ENCODE measurements around the gene TMEM170B. TPM values are rescaled to one million over a fixed set of nuclear protein-coding genes. Genes with fewer than 3 reads are reported as not detected.
A peak's percentile ranks its signal among the peaks of the same experiment; 100 is the strongest.

Gene TMEM170B, protein sequence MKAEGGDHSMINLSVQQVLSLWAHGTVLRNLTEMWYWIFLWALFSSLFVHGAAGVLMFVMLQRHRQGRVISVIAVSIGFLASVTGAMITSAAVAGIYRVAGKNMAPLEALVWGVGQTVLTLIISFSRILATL
- 1 to 10 TPM; 6.5 to 8.0 TPM for total RNA-seq
- polyA plus RNA-seq (ENCODE audit: insufficient read depth, low read depth, low replicate concordance), result 5.6 TPM
- long read RNA-seq, donor 1, full-length matches to known transcripts, result 4 of 4 reads
- long read RNA-seq, donor 1, partial matches to known transcripts, result 0 of 4 reads
- long read RNA-seq, donor 1, other reads (novel, unspliced or antisense), result 0 of 4 reads
- long read RNA-seq, donor 2, full-length matches to known transcripts, result 1 of 1 reads
- long read RNA-seq, donor 2, partial matches to known transcripts, result 0 of 1 reads
- long read RNA-seq, donor 2, other reads (novel, unspliced or antisense), result 0 of 1 reads

DNA sequence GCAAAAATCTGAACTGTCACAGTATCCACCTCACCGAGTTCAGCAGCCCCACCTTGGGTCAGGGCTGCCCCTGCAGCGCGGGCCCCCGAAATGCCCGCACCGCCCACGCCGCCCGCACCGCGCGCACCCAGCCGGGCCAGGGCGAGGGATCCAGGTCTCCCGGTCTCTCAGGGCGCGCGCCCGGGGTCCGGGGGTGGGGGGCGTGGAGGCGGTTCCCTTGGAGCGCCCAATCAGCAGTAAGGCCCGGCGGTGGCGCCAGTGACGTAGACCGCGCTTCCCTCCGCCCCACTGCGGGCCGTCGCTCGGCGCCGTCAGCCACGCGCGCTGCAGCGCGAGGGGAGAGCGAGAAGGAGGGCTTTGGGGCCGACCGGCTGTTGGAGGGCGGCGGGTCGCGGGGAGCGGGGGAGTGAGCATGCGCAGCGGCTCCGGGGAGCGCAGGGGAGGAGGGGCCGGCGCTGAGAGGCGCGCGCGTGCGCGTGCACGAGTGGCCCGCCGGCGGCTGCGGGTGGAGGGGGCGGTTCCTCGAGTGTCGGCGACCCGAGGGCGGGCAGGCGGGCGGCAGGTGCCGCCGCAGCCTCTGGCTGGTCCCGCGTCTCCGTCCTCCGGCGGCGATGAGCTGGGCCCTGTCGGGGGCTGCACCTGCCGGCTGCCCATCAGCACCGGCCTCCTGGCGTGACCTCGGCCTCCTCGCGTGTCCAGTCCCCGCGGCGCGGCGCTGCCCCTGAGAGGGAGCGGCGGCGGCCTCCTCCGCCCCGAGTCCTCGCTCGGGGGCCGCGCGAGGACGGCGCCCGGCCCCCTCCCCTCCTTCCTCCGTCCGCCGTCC lies at the start of gene TMEM170B:
Gene TMEM170B, plus strand, starts transcription at position 521 of the 823 bp plus-strand sequence. CDS start 529 bp downstream, outside the sequence.
- WGBS, 2 donors, result 0% methylated on average over 6 to 74 of the region's 110 CpGs
- Histone ChIP-seq H3K27me3 (no peaks in the 10 kb centered on the region), H3K27ac (peak within 1 kb of the TSS; percentile 86 to 89), H3K9me3 (no peaks in the 10 kb centered on the region), H3K4me1 (peaks cover 6% of the 10 kb centered on the region), H3K36me3 (ENCODE audit: low read depth, missing control alignments) (no peaks in the 10 kb centered on the region), H3K4me3 (peak within 1 kb of the TSS; percentile 92 to 97)
- DNase-seq, result peak; percentile 95
- TF ChIP-seq, protein P1, sequence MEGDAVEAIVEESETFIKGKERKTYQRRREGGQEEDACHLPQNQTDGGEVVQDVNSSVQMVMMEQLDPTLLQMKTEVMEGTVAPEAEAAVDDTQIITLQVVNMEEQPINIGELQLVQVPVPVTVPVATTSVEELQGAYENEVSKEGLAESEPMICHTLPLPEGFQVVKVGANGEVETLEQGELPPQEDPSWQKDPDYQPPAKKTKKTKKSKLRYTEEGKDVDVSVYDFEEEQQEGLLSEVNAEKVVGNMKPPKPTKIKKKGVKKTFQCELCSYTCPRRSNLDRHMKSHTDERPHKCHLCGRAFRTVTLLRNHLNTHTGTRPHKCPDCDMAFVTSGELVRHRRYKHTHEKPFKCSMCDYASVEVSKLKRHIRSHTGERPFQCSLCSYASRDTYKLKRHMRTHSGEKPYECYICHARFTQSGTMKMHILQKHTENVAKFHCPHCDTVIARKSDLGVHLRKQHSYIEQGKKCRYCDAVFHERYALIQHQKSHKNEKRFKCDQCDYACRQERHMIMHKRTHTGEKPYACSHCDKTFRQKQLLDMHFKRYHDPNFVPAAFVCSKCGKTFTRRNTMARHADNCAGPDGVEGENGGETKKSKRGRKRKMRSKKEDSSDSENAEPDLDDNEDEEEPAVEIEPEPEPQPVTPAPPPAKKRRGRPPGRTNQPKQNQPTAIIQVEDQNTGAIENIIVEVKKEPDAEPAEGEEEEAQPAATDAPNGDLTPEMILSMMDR (IDR thresholded peaks at IDR 0.05), result no peak
- peak; percentile 45 for TF ChIP-seq POLR2A (IDR thresholded peaks at IDR 0.05)
- intact Hi-C loops (cut with DNase I; ENCODE audit: low total_unique reads), result no loop called here

DNA sequence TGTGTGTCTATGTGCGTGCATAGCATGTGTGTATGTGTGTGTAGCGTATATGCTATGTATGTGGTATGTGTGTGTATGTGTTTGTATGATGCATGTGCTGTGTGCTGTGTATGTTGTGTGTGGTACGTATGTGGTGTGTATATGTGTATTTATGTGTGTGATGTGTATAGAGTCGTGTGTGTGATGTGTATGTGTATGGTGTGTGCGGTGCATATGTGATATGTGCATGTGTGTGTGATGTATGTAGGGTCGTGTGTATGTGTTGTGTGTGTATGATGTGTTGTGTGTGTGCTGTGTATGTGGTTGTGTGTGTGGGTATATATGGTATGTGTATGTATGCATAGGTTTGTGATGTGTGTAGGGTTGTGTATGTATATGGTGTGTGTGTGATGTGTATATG lies 46.6 kb upstream of the TMEM170B start:
- WGBS, 2 donors, result 59 to 84% methylated on average over 6 of the region's 6 CpGs
- no peak overlapping the region for H3K4me3 ChIP-seq
- intact Hi-C loops (cut with DNase I; ENCODE audit: low total_unique reads), result no loop called here
- no peaks in the 10 kb centered on the region for H3K36me3 ChIP-seq (ENCODE audit: low read depth, missing control alignments)
- TF ChIP-seq POLR2A (IDR thresholded peaks at IDR 0.05), result no peak
- TF ChIP-seq, protein P1 (IDR thresholded peaks at IDR 0.05), result no peak
- H3K27me3 ChIP-seq, result no peaks in the 10 kb centered on the region
- H3K9me3 ChIP-seq, result no peaks in the 10 kb centered on the region
- no peak overlapping the region for H3K27ac ChIP-seq
- DNase-seq, result no peak
- H3K4me1 ChIP-seq, result peaks cover 20% of the 10 kb centered on the region

DNA sequence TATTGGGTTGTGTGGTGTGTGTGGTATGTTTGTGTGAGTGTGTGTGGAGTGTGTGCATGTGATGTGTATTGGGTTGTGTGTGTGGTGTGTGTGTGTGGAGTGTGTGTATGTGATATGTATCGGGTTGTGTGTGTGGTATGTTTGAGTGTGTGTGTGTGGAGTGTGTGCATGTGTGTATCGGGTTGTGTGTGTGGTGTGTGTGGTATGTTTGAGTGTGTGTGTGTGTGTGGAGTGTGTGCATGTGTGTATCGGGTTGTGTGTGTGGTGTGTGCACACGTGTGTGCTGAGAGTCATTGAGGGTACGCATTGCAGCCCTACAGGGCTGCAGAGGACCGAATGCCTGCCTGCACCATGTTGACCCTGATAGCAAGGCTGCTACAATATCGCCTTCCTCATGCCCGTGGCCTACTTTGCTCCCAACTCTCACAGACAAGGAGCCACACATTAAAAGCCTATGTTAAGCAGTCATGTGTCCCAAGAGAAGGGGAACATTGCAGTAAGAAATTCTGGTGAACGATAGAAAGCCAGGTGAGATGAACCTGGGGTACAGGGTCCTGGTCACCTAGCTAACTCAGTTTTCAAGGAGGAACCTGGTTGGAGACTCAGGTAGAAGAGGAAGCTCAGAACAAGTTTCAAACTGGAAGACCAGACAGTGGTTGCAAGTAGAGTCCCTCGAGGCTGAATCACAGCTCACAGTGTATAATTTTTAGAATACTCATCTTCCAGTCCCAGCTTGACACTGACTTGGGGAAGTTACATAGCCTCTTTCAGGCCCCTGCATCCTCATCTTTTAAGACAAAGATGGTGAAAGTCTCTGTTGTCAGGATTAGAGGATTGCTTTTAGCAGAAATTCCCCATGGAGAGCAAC lies 45.7 kb upstream of the TMEM170B start:
- H3K9me3 ChIP-seq, result no peaks in the 10 kb centered on the region
- H3K36me3 ChIP-seq (ENCODE audit: low read depth, missing control alignments), result no peaks in the 10 kb centered on the region
- peaks cover 14% of the 10 kb centered on the region for H3K4me1 ChIP-seq
- H3K27me3 ChIP-seq, result no peaks in the 10 kb centered on the region
- TF ChIP-seq POLR2A (IDR thresholded peaks at IDR 0.05), result no peak
- TF ChIP-seq, protein P1 (IDR thresholded peaks at IDR 0.05), result no peak
- intact Hi-C loops (cut with DNase I; ENCODE audit: low total_unique reads), result no loop called here
- H3K4me3 ChIP-seq, result no peak overlapping the region
- WGBS, 2 donors, result 63 to 81% methylated on average over 10 of the region's 10 CpGs
- no peak for DNase-seq
- no peak overlapping the region for H3K27ac ChIP-seq

DNA sequence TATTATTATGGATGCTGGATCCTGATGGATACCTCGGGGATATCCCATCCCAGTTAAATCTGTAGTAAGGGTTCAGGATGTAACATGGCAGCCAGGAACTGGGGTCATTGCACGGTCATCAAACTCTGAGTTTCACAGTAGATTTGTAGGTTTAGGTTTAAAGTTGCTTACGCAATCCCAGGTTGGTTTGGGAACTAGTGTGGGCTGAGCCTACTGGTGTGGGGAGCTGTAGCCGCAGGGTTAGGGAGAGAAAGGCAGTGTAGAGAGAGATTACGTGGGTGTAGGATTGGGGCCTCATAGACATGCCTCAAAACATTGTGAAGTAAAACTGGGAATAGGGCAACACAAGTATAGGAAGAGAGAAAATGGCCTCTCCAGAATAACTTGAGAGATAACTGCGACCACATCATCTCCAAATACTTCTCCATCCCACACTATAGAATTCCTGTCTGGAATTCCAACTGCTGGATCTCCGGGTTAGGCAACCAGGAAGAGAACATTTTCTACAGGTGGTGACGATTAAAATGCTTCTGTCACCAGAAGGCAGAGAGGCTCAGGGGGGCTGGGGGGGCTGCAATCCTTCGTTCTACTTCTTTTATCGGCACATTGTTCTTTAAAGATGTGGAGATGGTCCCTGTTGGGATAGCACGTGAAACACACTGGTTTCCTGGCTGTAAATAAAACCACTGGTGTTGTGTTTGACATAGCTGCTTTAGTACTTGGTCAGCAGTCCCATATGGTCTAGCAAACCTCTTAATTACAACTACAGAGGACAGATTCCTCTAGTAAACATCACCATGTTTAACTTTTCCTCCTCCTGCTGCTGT lies 44.9 kb upstream of the TMEM170B start:
- no peaks in the 10 kb centered on the region for H3K36me3 ChIP-seq (ENCODE audit: low read depth, missing control alignments)
- no peak for DNase-seq
- WGBS, 2 donors, result 84 to 89% methylated on average over 11 of the region's 11 CpGs
- TF ChIP-seq POLR2A (IDR thresholded peaks at IDR 0.05), result no peak
- TF ChIP-seq, protein P1 (IDR thresholded peaks at IDR 0.05), result no peak
- H3K4me3 ChIP-seq, result no peak overlapping the region
- no peaks in the 10 kb centered on the region for H3K9me3 ChIP-seq
- peaks cover 9% of the 10 kb centered on the region for H3K4me1 ChIP-seq
- no peaks in the 10 kb centered on the region for H3K27me3 ChIP-seq
- intact Hi-C loops (cut with DNase I; ENCODE audit: low total_unique reads), result no loop called here
- H3K27ac ChIP-seq, result no peak overlapping the region
